Stomach (tissue), 4 donors: ENCODE results near the gene PRKCB.

ENCODE experiments used
- CTCF ChIP-seq, 7 experiments: fragments of 450-650 bp in 4 of 7; fragments of 200-600 bp in 3 of 7; sonication (generic) in 3 of 7; IDR thresholded peaks; one replicate each; pipeline ENCODE4 v1.5.1; 2016 to 2019; ENCODE audit warnings: antibody characterized with exemption in 7 of 7, control low read depth in 2 of 7, mild to moderate bottlenecking in 1 of 7
- EP300 ChIP-seq: sonication (generic); formaldehyde crosslinking; IDR thresholded peaks from one replicate; pipeline ENCODE4 v1.6.1; 2017; ENCODE audit warnings: antibody characterized with exemption

- TF ChIP-seq CTCF (IDR thresholded peaks at IDR 0.05), result no peak
- TF ChIP-seq EP300, result no peak
Measured at GRCh38 chr16:23952128-23952970, 116.6 kb downstream of the PRKCB start.
